IMR-90 (cell line): ENCODE data around the gene PBLD. TPM values are rescaled to one million over a fixed set of nuclear protein-coding genes. Genes with fewer than 3 reads are reported as not detected.

Experiments used
- ATAC-seq: fragments of 200-7000 bp; cut with Tn5 transposase; 2 replicates; pipeline ENCODE4 v1.9.1; 2020; ENCODE audit warnings: low read depth, mild to moderate bottlenecking, moderate library complexity
- BruUV-seq: library from RNA; stranded (reverse); fragments of 400-500 nt; replicated peaks from 2 replicates; lab custom pipeline; 2021; lab: Mats Ljungman, UMichigan
- CTCF ChIA-PET: fragments of 300-600 bp; formaldehyde crosslinking; extraction: SDS; loops from one replicate; lab custom pipeline; 2021; ENCODE audit warnings: antibody characterized with exemption; lab: Yijun Ruan, JAX
- POLR2A ChIA-PET: fragments of 300-600 bp; sonication (Branson Sonifier 250); formaldehyde crosslinking; loops from one replicate; lab custom pipeline; 2022; ENCODE audit warnings: antibody characterized with exemption; ENCODE audit not compliant: unreplicated experiment; lab: Charles Lee
- DNase-seq: peaks from one replicate; pipeline ENCODE4 v3.0.0; 2013
- H2AFZ ChIP-seq: replicated peaks from 2 replicates; pipeline ENCODE3; 2013; ENCODE audit warnings: low read length, mild to moderate bottlenecking; ENCODE audit not compliant: poor library complexity
- H2AK5ac ChIP-seq: 2 replicates; pipeline ENCODE4 v1.6.1; 2013; ENCODE audit warnings: low read depth, low read length, inconsistent platforms
- H2AK9ac ChIP-seq: replicated peaks from 2 replicates; pipeline ENCODE3; 2013; ENCODE audit warnings: mild to moderate bottlenecking, low read depth, low read length, moderate library complexity; ENCODE audit not compliant: poor library complexity
- H2BK120ac ChIP-seq: 2 replicates; pipeline ENCODE4 v1.6.1; 2013; ENCODE audit warnings: low read depth, low read length, inconsistent platforms
- H2BK15ac ChIP-seq: 3 replicates; pipeline ENCODE4 v1.6.1; 2013; ENCODE audit warnings: low read depth, low read length, inconsistent platforms
- H2BK20ac ChIP-seq: 2 replicates; pipeline ENCODE4 v1.6.1; 2013; ENCODE audit warnings: low read depth, mild to moderate bottlenecking, inconsistent platforms, low read length, moderate library complexity
- H2BK5ac ChIP-seq: 2 replicates; pipeline ENCODE4 v1.6.1; 2013; ENCODE audit warnings: mild to moderate bottlenecking, low read depth, low read length, inconsistent platforms; ENCODE audit not compliant: poor library complexity, severe bottlenecking
- H3K14ac ChIP-seq: replicated peaks from 2 replicates; pipeline ENCODE4 v1.6.1; 2013; ENCODE audit warnings: low read depth, low read length, inconsistent platforms
- H3K18ac ChIP-seq: 2 replicates; pipeline ENCODE4 v1.6.1; 2013; ENCODE audit warnings: low read depth, low read length, control low read depth
- H3K23ac ChIP-seq: 2 replicates; pipeline ENCODE4 v1.6.1; 2013; ENCODE audit warnings: low read depth, low read length, inconsistent platforms
- H3K27ac ChIP-seq: 2 replicates; pipeline ENCODE4 v1.5.1; 2013; ENCODE audit warnings: mild to moderate bottlenecking, control low read depth, low read length; ENCODE audit not compliant: insufficient read depth
- H3K27me3 ChIP-seq: 2 replicates; pipeline ENCODE4 v1.6.1; 2013; ENCODE audit warnings: low read length; ENCODE audit not compliant: control insufficient read depth, insufficient read depth
- H3K36me3 ChIP-seq: 2 replicates; pipeline ENCODE4 v1.6.1; 2013; ENCODE audit warnings: low read length, mixed read lengths; ENCODE audit not compliant: control insufficient read depth, insufficient read depth
- H3K4ac ChIP-seq: 2 replicates; pipeline ENCODE4 v1.6.1; 2013; ENCODE audit warnings: low read depth, low read length, inconsistent platforms
- H3K4me1 ChIP-seq: 2 replicates; pipeline ENCODE4 v1.6.1; 2013; ENCODE audit warnings: low read length, mixed read lengths; ENCODE audit not compliant: control insufficient read depth, insufficient read depth
- H3K4me2 ChIP-seq: 2 replicates; pipeline ENCODE4 v1.6.1; 2013; ENCODE audit warnings: low read depth, mild to moderate bottlenecking, control low read depth, low read length, moderate library complexity
- H3K4me3 ChIP-seq: 2 replicates; pipeline ENCODE4 v1.5.1; 2013; ENCODE audit warnings: low read depth, mild to moderate bottlenecking, control low read depth, low read length, moderate library complexity; ENCODE audit not compliant: insufficient read depth
- H3K56ac ChIP-seq: 2 replicates; pipeline ENCODE4 v1.6.1; 2013; ENCODE audit warnings: low read length, inconsistent platforms; ENCODE audit not compliant: insufficient read depth; ENCODE audit errors: extremely low read depth
- H3K79me1 ChIP-seq, 2 experiments: 2 replicates each; pipeline ENCODE4 v1.6.1; 2013; ENCODE audit warnings: low read length in 2 of 2, inconsistent platforms in 1 of 2, low read depth in 1 of 2
- H3K9ac ChIP-seq: 2 replicates; pipeline ENCODE4 v1.6.1; 2013; ENCODE audit warnings: low read depth, low read length, control low read depth
- H3K9me1 ChIP-seq: 2 replicates; pipeline ENCODE4 v1.6.1; 2013; ENCODE audit warnings: low read length, inconsistent platforms; ENCODE audit not compliant: insufficient read depth
- H3K9me3 ChIP-seq: 2 replicates; pipeline ENCODE4 v1.6.1; 2013; ENCODE audit warnings: low read length; ENCODE audit not compliant: control insufficient read depth, insufficient read depth
- H4K20me1 ChIP-seq: 2 replicates; pipeline ENCODE4 v1.6.1; 2013; ENCODE audit warnings: low read length, inconsistent platforms; ENCODE audit not compliant: insufficient read depth
- H4K5ac ChIP-seq: 2 replicates; pipeline ENCODE4 v1.6.1; 2013; ENCODE audit warnings: mild to moderate bottlenecking, low read depth, low read length, control low read depth
- H4K8ac ChIP-seq, 2 experiments: 2 replicates each; pipeline ENCODE4 v1.6.1; 2013; ENCODE audit warnings: low read depth in 2 of 2, low read length in 2 of 2, control low read depth in 1 of 2, inconsistent platforms in 1 of 2
- H4K91ac ChIP-seq: 2 replicates; pipeline ENCODE4 v1.6.1; 2013; ENCODE audit warnings: low read depth, low read length, inconsistent platforms; ENCODE audit not compliant: insufficient read depth
- BHLHE40 ChIP-seq: fragments of 150-350 bp; IDR thresholded peaks from 2 replicates; pipeline ENCODE4 v1.6.1; 2016; ENCODE audit warnings: mild to moderate bottlenecking, low read depth, low read length
- CHD1 ChIP-seq: IDR thresholded peaks from 2 replicates; pipeline ENCODE4 v1.6.1; 2012; ENCODE audit warnings: low read depth, low read length, improper control_type of control experiment
- FOS ChIP-seq: fragments of 150-350 bp; IDR thresholded peaks from 2 replicates; pipeline ENCODE4 v1.6.1; 2016; ENCODE audit warnings: low read depth, low read length
- MAFK ChIP-seq: IDR thresholded peaks from 2 replicates; pipeline ENCODE4 v1.6.1; 2012; ENCODE audit warnings: low read depth, low read length, improper control_type of control experiment
- MXI1 ChIP-seq: IDR thresholded peaks from 2 replicates; pipeline ENCODE4 v1.6.1; 2012; ENCODE audit warnings: low read depth, mild to moderate bottlenecking, low read length, moderate library complexity, borderline replicate concordance
- POLR2A ChIP-seq: IDR thresholded peaks from 2 replicates; pipeline ENCODE4 v1.6.1; 2012; ENCODE audit warnings: mild to moderate bottlenecking, low read depth, low read length
- RAD21 ChIP-seq: IDR thresholded peaks from 2 replicates; pipeline ENCODE4 v1.6.1; 2012; ENCODE audit warnings: low read length, improper control_type of control experiment
- RFX5 ChIP-seq: IDR thresholded peaks from 2 replicates; pipeline ENCODE4 v1.8.0; 2012; ENCODE audit warnings: low read depth, mild to moderate bottlenecking, low read length, moderate library complexity
- SMC3 ChIP-seq: fragments of 150-350 bp; IDR thresholded peaks from 2 replicates; pipeline ENCODE4 v1.6.1; 2016; ENCODE audit warnings: low read depth, mild to moderate bottlenecking, antibody characterized with exemption, low read length, moderate library complexity
- WGBS, 2 experiments: methylation state at CpG; one replicate each; pipeline versions ENCODE4 v1.1.5 to v1.1.7; 2013; ENCODE audit warnings: missing lambda C conversion rate in 2 of 2; ENCODE audit not compliant: insufficient read length in 1 of 2; ENCODE audit errors: extremely low coverage in 2 of 2; 5-methylcytosine and 5-hydroxymethylcytosine counted together
- dilution Hi-C: fragments of 300-500 bp; cut with HindIII; formaldehyde crosslinking; loops from one replicate; pipeline ENCODE4 v1.14.3; 2018; ENCODE audit warnings: low sequenced_read_pairs; ENCODE audit not compliant: unreplicated experiment
- in situ Hi-C: fragments of 300-500 bp; cut with MboI; formaldehyde crosslinking; loops from 3 replicates; pipeline ENCODE4 v1.14.3; 2019; ENCODE audit warnings: low sequenced_read_pairs, inconsistent platforms, mixed read lengths
- intact Hi-C: fragments of 100-400 bp; cut with micrococcal nuclease; formaldehyde crosslinking; loops from 2 replicates; pipeline ENCODE4 v1.10.0; 2022
- polyA plus RNA-seq, 3 experiments: library from polyadenylated mRNA; depleted of rRNA; stranded (reverse); fragments of >200 nt; gene quantifications; 2 replicates each; pipeline ENCODE4 v1.2.3, GENCODE V29; 2012; ENCODE audit warnings: low replicate concordance in 1 of 3
- total RNA-seq: library from RNA; depleted of rRNA; stranded (reverse); fragments of >200 nt; gene quantifications from 2 replicates; pipeline ENCODE4 v1.2.3, GENCODE V29; 2012
- TF ChIP-seq, protein P1 (sequence below): fragments of 150-350 bp; IDR thresholded peaks from 2 replicates; pipeline ENCODE4 v1.6.1; 2017; ENCODE audit warnings: mild to moderate bottlenecking, antibody characterized with exemption, low read length, low read depth
- TF ChIP-seq, protein P2 (sequence below): conservative IDR thresholded peaks from 2 replicates; pipeline ENCODE4 v1.5.1; 2012; ENCODE audit warnings: mild to moderate bottlenecking, low read depth, low read length, improper control_type of control experiment
- TF ChIP-seq, protein P3 (sequence below): fragments of 150-350 bp; IDR thresholded peaks from 2 replicates; pipeline ENCODE4 v1.6.1; 2016; ENCODE audit warnings: low read depth, mild to moderate bottlenecking, low read length, moderate library complexity, borderline replicate concordance

PBLD gene
- total and polyA plus RNA-seq, 2 of the 4 experiments (the other 2 are of a cell fraction) = 3.3 to 5.7 TPM

DNA sequence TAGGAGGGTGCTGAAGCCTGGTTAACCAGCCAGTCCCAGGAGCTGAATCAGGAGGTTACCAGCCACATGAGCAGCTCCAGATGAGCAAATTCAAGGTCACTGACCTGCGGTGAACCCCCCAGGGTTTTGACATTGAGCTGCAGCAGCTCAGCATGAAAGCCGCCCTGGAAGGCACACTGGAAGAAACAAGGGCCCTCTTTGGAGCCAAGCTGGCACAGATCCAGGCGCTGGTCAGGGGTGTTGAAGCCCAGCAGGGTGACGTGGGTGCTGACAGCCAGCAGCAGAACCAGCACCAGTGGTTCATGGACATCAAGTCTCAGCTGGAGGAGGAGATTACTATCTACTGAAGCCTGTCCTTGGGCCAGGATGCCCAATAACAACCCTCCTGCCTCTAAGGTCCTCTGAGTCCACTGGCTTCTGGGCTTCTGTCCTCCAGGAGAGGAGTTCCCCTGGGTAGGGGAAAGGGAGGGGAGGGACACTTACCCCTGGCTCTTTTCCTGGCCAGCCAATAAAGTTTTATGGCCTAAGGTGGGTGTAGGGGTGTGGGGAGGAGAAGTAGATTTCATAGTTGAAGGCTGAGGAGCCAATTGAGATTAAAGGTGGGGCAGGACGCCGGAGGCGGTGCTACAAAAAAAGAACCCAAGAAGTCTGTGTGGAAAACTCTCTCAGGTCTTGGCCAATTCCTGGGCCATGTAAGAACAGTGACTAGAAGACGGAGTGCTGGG lies 71.4 kb downstream of the PBLD start:
- DNase-seq (no peak), ATAC-seq (no peak)
- H3K14ac ChIP-seq = no peak overlapping the region
- no peak overlapping the region for H3K4ac ChIP-seq
- H4K20me1 ChIP-seq = no peaks in the 10 kb centered on the region
- H3K79me1 ChIP-seq = no peaks in the 10 kb centered on the region
- no TSS peak for BruUV-seq
- peaks cover 4% of the 10 kb centered on the region; the same call in 1 of the 2 replicates for H3K27me3 ChIP-seq
- H3K9ac ChIP-seq = no peak overlapping the region
- H2BK15ac ChIP-seq = no peak overlapping the region
- no peaks in the 10 kb centered on the region; the same call in 1 of the 2 replicates for H3K9me1 ChIP-seq
- no peak overlapping the region for H3K56ac ChIP-seq
- no peak overlapping the region for H3K4me3 ChIP-seq
- no peaks in the 10 kb centered on the region for H3K4me1 ChIP-seq
- dilution Hi-C loops = no loop called here
- no peak overlapping the region for H2BK120ac ChIP-seq
- H4K5ac ChIP-seq = no peak overlapping the region
- intact Hi-C loops = no loop called here
- CTCF ChIA-PET = no interaction called here
- WGBS, 2 experiments = 79% methylated on average over 3 of the region's 8 CpGs; no CpG with 5 or more reads in 1 of the 2 experiments
- no peak overlapping the region for H3K18ac ChIP-seq
- no peak overlapping the region for H2BK20ac ChIP-seq
- POLR2A ChIA-PET = no interaction called here
- H3K9me3 ChIP-seq = peaks cover 5% of the 10 kb centered on the region
- no peak overlapping the region for H2AFZ ChIP-seq
- H3K23ac ChIP-seq = no peak overlapping the region
- TF ChIP-seq POLR2A (no peak), RFX5 (no peak), MAFK (no peak), SMC3 (no peak), FOS (no peak), MXI1 (no peak), CHD1 (no peak), RAD21 (no peak), BHLHE40 (no peak)
- TF ChIP-seq, protein P1, sequence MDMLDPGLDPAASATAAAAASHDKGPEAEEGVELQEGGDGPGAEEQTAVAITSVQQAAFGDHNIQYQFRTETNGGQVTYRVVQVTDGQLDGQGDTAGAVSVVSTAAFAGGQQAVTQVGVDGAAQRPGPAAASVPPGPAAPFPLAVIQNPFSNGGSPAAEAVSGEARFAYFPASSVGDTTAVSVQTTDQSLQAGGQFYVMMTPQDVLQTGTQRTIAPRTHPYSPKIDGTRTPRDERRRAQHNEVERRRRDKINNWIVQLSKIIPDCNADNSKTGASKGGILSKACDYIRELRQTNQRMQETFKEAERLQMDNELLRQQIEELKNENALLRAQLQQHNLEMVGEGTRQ = no peak
- TF ChIP-seq, protein P2, sequence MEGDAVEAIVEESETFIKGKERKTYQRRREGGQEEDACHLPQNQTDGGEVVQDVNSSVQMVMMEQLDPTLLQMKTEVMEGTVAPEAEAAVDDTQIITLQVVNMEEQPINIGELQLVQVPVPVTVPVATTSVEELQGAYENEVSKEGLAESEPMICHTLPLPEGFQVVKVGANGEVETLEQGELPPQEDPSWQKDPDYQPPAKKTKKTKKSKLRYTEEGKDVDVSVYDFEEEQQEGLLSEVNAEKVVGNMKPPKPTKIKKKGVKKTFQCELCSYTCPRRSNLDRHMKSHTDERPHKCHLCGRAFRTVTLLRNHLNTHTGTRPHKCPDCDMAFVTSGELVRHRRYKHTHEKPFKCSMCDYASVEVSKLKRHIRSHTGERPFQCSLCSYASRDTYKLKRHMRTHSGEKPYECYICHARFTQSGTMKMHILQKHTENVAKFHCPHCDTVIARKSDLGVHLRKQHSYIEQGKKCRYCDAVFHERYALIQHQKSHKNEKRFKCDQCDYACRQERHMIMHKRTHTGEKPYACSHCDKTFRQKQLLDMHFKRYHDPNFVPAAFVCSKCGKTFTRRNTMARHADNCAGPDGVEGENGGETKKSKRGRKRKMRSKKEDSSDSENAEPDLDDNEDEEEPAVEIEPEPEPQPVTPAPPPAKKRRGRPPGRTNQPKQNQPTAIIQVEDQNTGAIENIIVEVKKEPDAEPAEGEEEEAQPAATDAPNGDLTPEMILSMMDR = no peak
- TF ChIP-seq, protein P3, sequence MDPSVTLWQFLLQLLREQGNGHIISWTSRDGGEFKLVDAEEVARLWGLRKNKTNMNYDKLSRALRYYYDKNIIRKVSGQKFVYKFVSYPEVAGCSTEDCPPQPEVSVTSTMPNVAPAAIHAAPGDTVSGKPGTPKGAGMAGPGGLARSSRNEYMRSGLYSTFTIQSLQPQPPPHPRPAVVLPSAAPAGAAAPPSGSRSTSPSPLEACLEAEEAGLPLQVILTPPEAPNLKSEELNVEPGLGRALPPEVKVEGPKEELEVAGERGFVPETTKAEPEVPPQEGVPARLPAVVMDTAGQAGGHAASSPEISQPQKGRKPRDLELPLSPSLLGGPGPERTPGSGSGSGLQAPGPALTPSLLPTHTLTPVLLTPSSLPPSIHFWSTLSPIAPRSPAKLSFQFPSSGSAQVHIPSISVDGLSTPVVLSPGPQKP = no peak
- H4K91ac ChIP-seq = no peak overlapping the region
- no peak overlapping the region for H3K4me2 ChIP-seq
- H3K36me3 ChIP-seq = no peaks in the 10 kb centered on the region
- no peak overlapping the region for H2AK5ac ChIP-seq
- no peak overlapping the region for H3K27ac ChIP-seq
- H4K8ac ChIP-seq = no peak overlapping the region
- no peak overlapping the region for H2AK9ac ChIP-seq
- no peak overlapping the region for H2BK5ac ChIP-seq
- in situ Hi-C loops = no loop called here
